Endodermal cell (in vitro differentiated cells): ENCODE data around the gene FAM193B. TPM values are rescaled to one million over a fixed set of nuclear protein-coding genes. Genes with fewer than 3 reads are reported as not detected.
A peak's percentile ranks its signal among the peaks of the same experiment; 100 is the strongest.

Experiments used
- DNase-seq: peaks from one replicate; pipeline ENCODE4 v3.0.0-alpha.2; 2017
- H3K27ac ChIP-seq: 2 replicates; pipeline ENCODE4 v1.5.1; 2013; ENCODE audit warnings: mild to moderate bottlenecking, low read depth, low read length, moderate library complexity
- H3K27me3 ChIP-seq: 2 replicates; pipeline ENCODE4 v1.6.1; 2013; ENCODE audit warnings: mild to moderate bottlenecking, low read length, moderate library complexity; ENCODE audit not compliant: insufficient read depth, control insufficient read depth, poor library complexity, severe bottlenecking
- H3K36me3 ChIP-seq: 2 replicates; pipeline ENCODE4 v1.7.0; 2013; ENCODE audit warnings: mild to moderate bottlenecking, low read length, moderate library complexity; ENCODE audit not compliant: control insufficient read depth, insufficient read depth
- H3K4me1 ChIP-seq: one replicate; pipeline ENCODE4 v1.7.0; 2013; ENCODE audit warnings: low read length; ENCODE audit not compliant: control insufficient read depth, insufficient read depth
- H3K4me3 ChIP-seq: 2 replicates; pipeline ENCODE4 v1.5.1; 2013; ENCODE audit warnings: mild to moderate bottlenecking, low read length, moderate library complexity
- H3K9ac ChIP-seq: 2 replicates; pipeline ENCODE4 v1.6.1; 2013; ENCODE audit warnings: mild to moderate bottlenecking, low read length, moderate library complexity; ENCODE audit not compliant: poor library complexity, severe bottlenecking; ENCODE audit errors: extremely low read depth
- H3K9me3 ChIP-seq: 2 replicates; pipeline ENCODE4 v1.6.1; 2013; ENCODE audit warnings: mild to moderate bottlenecking, low read length, moderate library complexity; ENCODE audit not compliant: control insufficient read depth
- H3K27ac Mint-ChIP-seq: 2 replicates; pipeline ENCODE4 v1.8.0; 2020; ENCODE audit warnings: mixed read lengths
- H3K27me3 Mint-ChIP-seq: 2 replicates; pipeline ENCODE4 v1.8.0; 2021; ENCODE audit warnings: mild to moderate bottlenecking, mixed read lengths; ENCODE audit not compliant: insufficient read depth
- H3K36me3 Mint-ChIP-seq: 2 replicates; pipeline ENCODE4 v1.8.0; 2020; ENCODE audit warnings: low read depth, mixed read lengths
- H3K4me1 Mint-ChIP-seq: 2 replicates; pipeline ENCODE4 v1.8.0; 2020; ENCODE audit warnings: mixed read lengths
- H3K4me3 Mint-ChIP-seq: 2 replicates; pipeline ENCODE4 v1.8.0; 2020; ENCODE audit warnings: mild to moderate bottlenecking, moderate library complexity, mixed read lengths
- H3K9me3 Mint-ChIP-seq: 2 replicates; pipeline ENCODE4 v1.8.0; 2020; ENCODE audit warnings: mild to moderate bottlenecking, mixed read lengths
- WGBS, 2 experiments: methylation state at CpG; one replicate each; pipeline versions ENCODE4 v1.1.5 to v1.1.7; 2013; ENCODE audit warnings: missing lambda C conversion rate in 2 of 2, mixed read lengths in 1 of 2; ENCODE audit not compliant: insufficient coverage in 1 of 2, insufficient read length in 1 of 2; 5-methylcytosine and 5-hydroxymethylcytosine counted together
- total RNA-seq, 2 donors: library from RNA; stranded (reverse); fragmentation: NEBNext Ultra II Directional in 1 of 2; extraction: Animal tissue kit (Norgen Biotek cat#: 25700) in 1 of 2; gene quantifications; 2 replicates in 1 of 2; 3 replicates in 1 of 2; pipeline ENCODE4 v1.2.1, GENCODE V29; 2021
- TF ChIP-seq, protein P1 (sequence below): fragments of 200-600 bp; sonication (generic); conservative IDR thresholded peaks from 2 replicates; pipeline ENCODE4 v1.5.0; 2021; ENCODE audit warnings: antibody characterized with exemption, mild to moderate bottlenecking

FAM193B gene
- total RNA-seq, 2 donors from 2014 or later: 112 to 115 TPM

- DNase-seq: peak; percentile 92
- WGBS, 2 experiments: 63 to 81% methylated on average over 6 to 10 of the region's 11 CpGs
- Mint-ChIP-seq H3K27ac (peak overlapping the region; percentile 79), H3K4me3 (no peak overlapping the region), H3K27me3 (peaks cover 19% of the 10 kb centered on the region), H3K4me1 (peaks cover 28% of the 10 kb centered on the region), H3K36me3 (peaks cover 35% of the 10 kb centered on the region), H3K9me3 (no peaks in the 10 kb centered on the region)
- peaks cover 17% of the 10 kb centered on the region for H3K4me1 ChIP-seq
- peak overlapping the region; percentile 51 for H3K9ac ChIP-seq
- peaks cover 14% of the 10 kb centered on the region for H3K27me3 ChIP-seq
- H3K27ac ChIP-seq: peak overlapping the region; percentile 93
- peak overlapping the region; percentile 92 for H3K4me3 ChIP-seq
- H3K36me3 ChIP-seq: peaks cover 54% of the 10 kb centered on the region
- H3K9me3 ChIP-seq: no peaks in the 10 kb centered on the region
- TF ChIP-seq, protein P1, sequence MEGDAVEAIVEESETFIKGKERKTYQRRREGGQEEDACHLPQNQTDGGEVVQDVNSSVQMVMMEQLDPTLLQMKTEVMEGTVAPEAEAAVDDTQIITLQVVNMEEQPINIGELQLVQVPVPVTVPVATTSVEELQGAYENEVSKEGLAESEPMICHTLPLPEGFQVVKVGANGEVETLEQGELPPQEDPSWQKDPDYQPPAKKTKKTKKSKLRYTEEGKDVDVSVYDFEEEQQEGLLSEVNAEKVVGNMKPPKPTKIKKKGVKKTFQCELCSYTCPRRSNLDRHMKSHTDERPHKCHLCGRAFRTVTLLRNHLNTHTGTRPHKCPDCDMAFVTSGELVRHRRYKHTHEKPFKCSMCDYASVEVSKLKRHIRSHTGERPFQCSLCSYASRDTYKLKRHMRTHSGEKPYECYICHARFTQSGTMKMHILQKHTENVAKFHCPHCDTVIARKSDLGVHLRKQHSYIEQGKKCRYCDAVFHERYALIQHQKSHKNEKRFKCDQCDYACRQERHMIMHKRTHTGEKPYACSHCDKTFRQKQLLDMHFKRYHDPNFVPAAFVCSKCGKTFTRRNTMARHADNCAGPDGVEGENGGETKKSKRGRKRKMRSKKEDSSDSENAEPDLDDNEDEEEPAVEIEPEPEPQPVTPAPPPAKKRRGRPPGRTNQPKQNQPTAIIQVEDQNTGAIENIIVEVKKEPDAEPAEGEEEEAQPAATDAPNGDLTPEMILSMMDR: peak; percentile 49
Observed at GRCh38 chr5:177494346-177495195, 59.8 kb downstream of the FAM193B start.

GRCh38 chr5:177493795-177494345 is 60.5 kb downstream of the FAM193B start:
- H3K9me3 ChIP-seq: no peaks in the 10 kb centered on the region
- Mint-ChIP-seq H3K27me3 (peaks cover 12% of the 10 kb centered on the region), H3K36me3 (peaks cover 38% of the 10 kb centered on the region), H3K9me3 (no peaks in the 10 kb centered on the region), H3K27ac (peak overlapping the region; percentile 17), H3K4me1 (peaks cover 27% of the 10 kb centered on the region), H3K4me3 (no peak overlapping the region)
- H3K9ac ChIP-seq: no peak overlapping the region
- H3K27me3 ChIP-seq: peaks cover 8% of the 10 kb centered on the region
- no peak for DNase-seq
- peak overlapping the region; percentile 73 for H3K27ac ChIP-seq
- TF ChIP-seq, protein P1: no peak
- H3K4me1 ChIP-seq: peaks cover 17% of the 10 kb centered on the region
- H3K36me3 ChIP-seq: peaks cover 61% of the 10 kb centered on the region
- WGBS, 2 experiments: 90 to 96% methylated on average over 5 of the region's 5 CpGs
- peak overlapping the region; percentile 92 for H3K4me3 ChIP-seq

DNA sequence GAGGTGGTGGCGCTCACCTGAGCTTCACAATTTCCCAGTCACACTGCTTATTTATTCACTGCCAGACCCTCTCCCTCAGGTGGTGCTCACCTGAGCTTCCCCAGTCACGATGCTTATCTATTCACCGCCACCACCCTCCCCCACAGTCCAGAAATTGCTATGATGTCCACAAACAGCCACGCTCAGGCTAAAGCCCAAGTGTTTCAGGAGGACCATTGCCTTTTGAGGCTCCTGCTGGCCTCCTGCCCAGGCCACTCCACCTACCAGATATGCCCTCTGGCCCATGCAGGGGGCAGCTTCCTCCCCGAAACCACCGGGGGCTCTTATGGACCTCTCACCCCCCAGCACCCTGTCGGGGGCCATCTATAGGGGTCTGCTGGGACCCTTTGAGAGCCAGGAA is 61.5 kb downstream of the FAM193B start:
- TF ChIP-seq, protein P1: no peak
- Histone ChIP-seq H3K27ac (no peak overlapping the region), H3K4me3 (no peak overlapping the region), H3K9me3 (no peaks in the 10 kb centered on the region), H3K4me1 (peaks cover 17% of the 10 kb centered on the region), H3K36me3 (peaks cover 71% of the 10 kb centered on the region), H3K9ac (no peak overlapping the region), H3K27me3 (no peaks in the 10 kb centered on the region)
- H3K27ac Mint-ChIP-seq: peak overlapping the region; percentile 16
- H3K9me3 Mint-ChIP-seq: no peaks in the 10 kb centered on the region
- 89 to 94% methylated on average over 4 to 7 of the region's 7 CpGs for WGBS, 2 experiments
- peaks cover 19% of the 10 kb centered on the region for H3K4me1 Mint-ChIP-seq
- DNase-seq: no peak
- peaks cover 2% of the 10 kb centered on the region for H3K27me3 Mint-ChIP-seq
- H3K4me3 Mint-ChIP-seq: no peak overlapping the region
- H3K36me3 Mint-ChIP-seq: peaks cover 47% of the 10 kb centered on the region
